GM21619 (cell line): ENCODE measurements around the gene NSD1.
"Not testable (repeated sequence)": the region's sequence is repeated elsewhere in the genome, so short reads cannot be mapped to it uniquely, and the experiment has no call there.

ENCODE experiments used
- ATAC-seq: cut with Tn5 transposase; IDR thresholded peaks from one replicate; pipeline ENCODE4 v1.9.1; 2021; ENCODE audit not compliant: unreplicated experiment

Gene NSD1

GRCh38 chr5:177230660-177231059 is 97.1 kb downstream of the NSD1 start:
- no peak for ATAC-seq

GRCh38 chr5:177231479-177232250 is 98.1 kb downstream of the NSD1 start:
- ATAC-seq: no peak

- ATAC-seq: no peak
These were observed 98.8 kb downstream of the NSD1 start for GRCh38 chr5:177232358-177232757.

GRCh38 chr5:177232761-177233160 is 99.2 kb downstream of the NSD1 start:
- no peak for ATAC-seq

GRCh38 chr5:177233206-177233605 is 99.6 kb downstream of the NSD1 start:
- ATAC-seq: no peak

- no peak for ATAC-seq
These were observed 100.2 kb downstream of the NSD1 start for GRCh38 chr5:177233802-177234201.

- no peak for ATAC-seq
These were observed 101.3 kb downstream of the NSD1 start for GRCh38 chr5:177234841-177235240.

- ATAC-seq: no peak
These were observed 108.2 kb downstream of the NSD1 start for GRCh38 chr5:177241768-177242167.

- ATAC-seq: no peak
These were observed 108.7 kb downstream of the NSD1 start for GRCh38 chr5:177242304-177242703.

GRCh38 chr5:177249761-177250537 is 116.4 kb downstream of the NSD1 start:
- ATAC-seq: no peak

GRCh38 chr5:177253252-177253651 is 119.7 kb downstream of the NSD1 start:
- no peak for ATAC-seq

GRCh38 chr5:177256296-177256695 is 122.7 kb downstream of the NSD1 start:
- no peak for ATAC-seq

- ATAC-seq: not testable (repeated sequence)
These were observed 125.1 kb downstream of the NSD1 start for GRCh38 chr5:177258711-177259110.

GRCh38 chr5:177260961-177261360 is 127.4 kb downstream of the NSD1 start:
- no peak for ATAC-seq

- ATAC-seq: no peak
These were observed 127.9 kb downstream of the NSD1 start for GRCh38 chr5:177261510-177261909.

- no peak for ATAC-seq
These were observed 130.6 kb downstream of the NSD1 start for GRCh38 chr5:177264178-177264577.

GRCh38 chr5:177265395-177265794 is 131.8 kb downstream of the NSD1 start:
- no peak for ATAC-seq

GRCh38 chr5:177269232-177269895 is 135.8 kb downstream of the NSD1 start:
- ATAC-seq: no peak

- ATAC-seq: no peak
These were observed 136.4 kb downstream of the NSD1 start for GRCh38 chr5:177269976-177270375.

- no peak for ATAC-seq
These were observed 137.1 kb downstream of the NSD1 start for GRCh38 chr5:177270653-177271052.

- no peak for ATAC-seq
These were observed 137.5 kb downstream of the NSD1 start for GRCh38 chr5:177271113-177271512.

GRCh38 chr5:177275883-177276282 is 142.3 kb downstream of the NSD1 start:
- no peak for ATAC-seq
